NB4 (cell line): Measurements from ENCODE around the gene LENG8.

Experiments used
- CTCF ChIP-seq: IDR thresholded peaks from one replicate; pipeline ENCODE4 v1.5.1; 2012; ENCODE audit warnings: low read depth, low read length
- MAX ChIP-seq: IDR thresholded peaks from 2 replicates; pipeline ENCODE4 v1.6.1; 2011; ENCODE audit warnings: low read depth, low read length
- MYC ChIP-seq: IDR thresholded peaks from 2 replicates; pipeline ENCODE4 v1.6.1; 2011; ENCODE audit warnings: low read depth, low read length
- POLR2A ChIP-seq: IDR thresholded peaks from 2 replicates; pipeline ENCODE4 v1.6.1; 2011; ENCODE audit warnings: mild to moderate bottlenecking; ENCODE audit not compliant: insufficient read length; ENCODE audit errors: extremely low read depth

- TF ChIP-seq CTCF (no peak), POLR2A (no peak), MYC (no peak), MAX (no peak)
These were observed 45.1 kb downstream of the LENG8 start for GRCh38 chr19:54493967-54494585.
